ENCODE data around the gene MARCHF10.

MARCHF10 gene

GRCh38 chr17:62751060-62751691 is 56.9 kb downstream of the MARCHF10 start:
- DNase-seq (ENCODE audit: low spot score), result no peak

GRCh38 chr17:62750631-62751051 is 57.5 kb downstream of the MARCHF10 start:
- peak; percentile 70 for DNase-seq (ENCODE audit: low spot score)

DNA sequence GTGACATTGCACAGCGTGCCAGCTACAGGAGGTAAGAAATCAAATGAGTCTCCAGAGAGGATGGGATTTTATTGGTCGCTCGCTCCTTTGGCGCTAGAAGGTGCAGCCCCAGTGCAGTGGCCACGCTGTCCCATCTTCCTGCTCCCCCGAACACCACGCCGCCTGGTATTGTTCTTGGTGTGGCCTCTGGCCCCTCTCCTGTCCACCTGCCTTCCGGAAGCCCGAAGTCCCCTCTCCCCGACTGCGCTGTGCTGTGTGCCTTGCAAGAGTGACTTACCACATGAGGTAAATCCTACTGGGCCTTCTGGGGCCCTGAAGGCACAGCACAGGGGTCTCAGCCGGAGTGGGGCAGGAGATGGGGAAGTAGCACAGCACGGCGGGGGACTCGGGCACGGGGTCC is 58.2 kb downstream of the MARCHF10 start:
- DNase-seq (ENCODE audit: low spot score), result no peak

- DNase-seq (ENCODE audit: low spot score), result no peak
These were observed 61.2 kb downstream of the MARCHF10 start for GRCh38 chr17:62746941-62747340.

DNA sequence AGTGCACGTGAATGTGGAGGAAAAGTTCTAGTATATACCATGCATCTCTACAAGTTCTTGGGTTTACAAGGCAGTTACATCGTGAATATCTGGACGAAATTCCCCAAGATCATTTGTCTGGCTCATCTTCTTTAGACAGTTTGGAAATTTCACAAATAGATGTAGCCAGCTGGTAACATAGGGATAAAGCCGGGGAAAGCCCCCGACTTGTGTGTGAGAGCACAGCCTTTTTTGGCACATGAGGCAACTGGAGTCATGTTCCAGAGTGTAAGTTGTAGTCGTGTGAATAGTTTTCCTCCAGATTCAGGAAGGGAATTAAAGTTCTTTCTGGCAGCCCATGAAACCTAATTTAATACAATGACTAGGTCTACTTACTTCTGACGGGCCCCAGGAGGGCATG is 62.3 kb downstream of the MARCHF10 start:
- DNase-seq (ENCODE audit: low spot score), result no peak

DNA sequence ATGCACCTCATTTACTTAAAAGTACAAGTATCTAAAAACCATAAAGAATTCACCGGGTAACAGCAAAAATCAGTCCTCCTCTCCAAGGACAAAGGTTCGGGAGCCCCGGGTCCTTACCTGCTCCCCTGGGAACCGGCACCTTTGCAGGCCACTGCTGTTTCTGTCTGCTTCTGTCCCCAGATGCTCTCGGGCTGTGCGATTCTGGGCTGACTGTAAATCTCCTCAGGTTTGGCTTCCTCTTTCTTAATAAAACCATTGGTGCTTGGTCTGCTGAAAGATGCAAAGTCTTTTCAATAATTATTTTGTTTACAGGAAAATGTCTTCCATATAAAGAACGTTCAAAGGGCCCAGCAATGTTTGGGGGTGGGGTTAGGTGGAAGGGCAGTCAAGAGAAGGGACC is 63.9 kb downstream of the MARCHF10 start:
- DNase-seq (ENCODE audit: low spot score), result no peak

DNA sequence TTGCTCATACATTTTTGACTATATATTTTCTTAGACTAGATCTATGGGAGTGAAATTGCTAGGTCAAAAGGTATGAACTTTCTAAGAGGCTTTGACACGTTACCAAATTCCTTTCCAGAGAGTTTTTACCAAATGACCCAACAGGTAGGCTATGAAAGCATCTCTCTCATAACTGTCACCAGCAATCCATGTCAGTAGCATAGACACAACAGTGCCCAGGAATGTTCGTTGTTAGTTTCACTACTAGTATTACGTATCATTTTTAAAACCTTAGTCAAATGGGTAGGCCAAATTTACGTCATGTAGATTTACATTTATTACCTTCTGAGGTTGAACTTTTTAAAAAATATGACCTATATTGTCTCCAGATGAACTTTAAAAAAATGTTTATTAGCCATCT is 66.8 kb downstream of the MARCHF10 start:
- no peak for DNase-seq (ENCODE audit: low spot score)

DNA sequence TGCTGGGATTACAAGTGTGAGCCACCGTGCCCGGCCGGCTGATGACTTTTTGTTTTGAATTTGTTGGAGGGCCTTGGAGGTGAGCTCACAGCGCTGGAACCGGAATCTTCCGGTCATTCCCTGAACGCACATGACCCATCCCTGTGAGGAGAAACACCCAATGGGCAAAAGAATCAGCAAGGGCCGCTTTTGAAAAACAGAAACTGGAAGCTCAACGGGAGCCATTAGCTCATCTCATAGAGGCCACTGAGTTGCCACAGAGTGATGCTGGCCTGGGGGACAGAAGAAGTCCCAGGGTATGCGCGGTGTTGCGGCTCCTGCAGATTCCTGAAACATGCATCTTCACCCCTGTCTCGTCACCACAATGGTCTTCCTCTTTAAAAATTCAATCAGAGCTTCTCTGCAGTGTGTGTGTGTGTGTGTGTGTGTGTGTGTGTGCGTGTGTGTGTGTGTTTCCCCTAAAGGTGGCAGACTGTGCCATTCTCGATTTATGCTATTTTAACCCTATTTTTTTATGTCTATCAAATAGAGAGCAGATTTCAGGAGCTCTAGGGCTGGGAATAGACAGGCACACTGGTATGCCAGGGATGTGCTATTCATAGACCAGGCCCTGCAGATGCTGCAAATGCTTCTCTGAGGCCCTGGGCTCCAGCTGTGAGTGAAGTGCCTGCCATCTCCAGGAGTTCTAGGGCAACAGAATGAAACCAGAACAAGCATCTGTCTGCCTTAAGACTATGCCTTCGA is 68.3 kb downstream of the MARCHF10 start:
- no peak for DNase-seq (ENCODE audit: low spot score)

DNA sequence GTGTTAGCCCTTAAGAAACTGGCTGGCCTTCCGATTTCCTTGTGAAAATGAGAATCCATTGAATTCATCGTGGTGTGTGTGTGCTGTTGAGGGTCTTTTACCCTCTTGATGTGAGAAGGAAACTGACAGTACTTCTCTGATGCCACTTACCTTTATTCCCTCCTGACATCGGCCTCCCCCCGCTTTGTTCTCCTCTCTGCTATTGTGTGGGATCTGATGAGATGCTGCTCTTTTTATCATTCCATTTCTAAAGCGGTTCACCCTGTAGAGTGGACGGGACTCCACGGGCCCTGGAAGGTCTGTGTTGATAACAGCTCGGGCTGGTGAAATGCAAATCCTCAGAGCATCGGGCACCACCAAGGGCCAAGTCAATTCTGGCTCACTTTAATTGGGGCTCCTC is 69.8 kb downstream of the MARCHF10 start:
- no peak for DNase-seq (ENCODE audit: low spot score)

DNA sequence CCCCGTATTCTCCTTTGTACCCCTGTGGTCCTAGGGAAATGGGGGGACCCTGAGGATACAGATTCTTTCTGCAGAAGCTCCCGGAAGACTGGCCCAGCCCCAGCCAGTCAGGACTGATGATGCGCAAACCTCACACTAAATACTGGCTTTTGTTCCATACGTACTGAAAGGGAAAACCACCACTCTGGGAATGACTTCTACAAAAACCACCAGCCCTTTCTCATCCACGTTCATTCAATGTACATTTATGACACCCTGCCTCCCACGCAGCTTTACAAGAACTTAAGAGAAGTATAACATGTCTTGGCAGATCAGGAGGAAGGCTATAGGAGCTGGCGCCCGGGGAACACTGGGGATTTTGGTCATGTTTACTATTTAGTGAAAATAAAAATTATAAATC is 70.6 kb downstream of the MARCHF10 start:
- DNase-seq (ENCODE audit: low spot score), result no peak

GRCh38 chr17:62735044-62735651 is 73.0 kb downstream of the MARCHF10 start:
- DNase-seq (ENCODE audit: low spot score), result no peak

DNA sequence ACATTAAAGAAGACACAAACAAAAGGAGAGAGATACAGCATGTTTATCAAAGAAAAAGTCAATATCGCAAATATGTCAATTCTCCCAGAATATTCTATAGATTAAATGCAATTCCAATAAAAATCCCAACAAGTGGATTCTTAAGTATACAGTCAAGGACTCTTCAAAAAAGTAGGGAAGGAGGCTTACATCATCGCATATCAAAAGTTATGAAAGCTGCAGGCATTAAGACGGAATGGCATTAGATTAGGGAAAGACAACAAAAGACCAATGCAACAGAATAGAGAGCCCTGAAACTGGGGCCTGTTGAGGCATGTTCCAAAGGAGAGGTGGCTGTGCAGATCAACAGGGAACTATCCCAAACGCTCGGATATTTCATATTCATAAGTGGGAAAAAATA is 76.0 kb downstream of the MARCHF10 start:
- DNase-seq (ENCODE audit: low spot score), result no peak

DNA sequence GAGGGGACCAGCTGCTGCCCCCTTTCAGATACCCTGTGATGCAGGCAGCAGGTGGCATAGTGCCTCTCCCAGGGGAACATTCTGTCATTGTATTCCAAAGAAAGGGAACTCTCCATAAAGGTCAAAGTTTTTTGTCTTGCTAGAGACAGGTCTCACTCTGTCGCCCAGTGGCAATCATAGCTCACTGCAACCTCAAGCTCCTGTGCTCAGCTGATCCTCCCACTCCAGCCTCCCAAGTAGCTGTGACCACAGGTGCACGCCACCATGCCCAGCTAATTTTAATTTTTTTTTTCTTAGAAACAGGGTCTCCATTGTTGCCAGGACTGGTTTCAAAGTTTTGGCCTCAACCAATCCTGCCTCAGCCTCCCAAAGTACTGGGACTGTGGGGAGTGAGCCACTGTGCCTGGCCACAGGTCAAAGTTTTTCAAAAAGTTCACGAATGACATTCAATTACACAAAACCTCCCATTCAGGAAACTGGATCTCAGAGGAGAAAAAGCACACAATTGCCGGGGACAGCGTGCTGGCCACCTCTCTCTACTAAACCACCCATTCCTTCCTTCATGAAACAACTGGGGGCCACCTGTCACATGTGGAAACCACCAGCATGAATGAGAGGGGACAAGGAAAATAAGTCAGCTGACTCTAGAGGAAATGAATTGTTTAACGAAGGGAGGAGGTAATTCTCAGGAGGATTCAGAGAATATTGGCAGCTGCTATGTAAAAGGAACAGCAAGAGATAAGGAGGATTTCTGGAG is 80.0 kb downstream of the MARCHF10 start:
- DNase-seq (ENCODE audit: low spot score), result no peak

DNA sequence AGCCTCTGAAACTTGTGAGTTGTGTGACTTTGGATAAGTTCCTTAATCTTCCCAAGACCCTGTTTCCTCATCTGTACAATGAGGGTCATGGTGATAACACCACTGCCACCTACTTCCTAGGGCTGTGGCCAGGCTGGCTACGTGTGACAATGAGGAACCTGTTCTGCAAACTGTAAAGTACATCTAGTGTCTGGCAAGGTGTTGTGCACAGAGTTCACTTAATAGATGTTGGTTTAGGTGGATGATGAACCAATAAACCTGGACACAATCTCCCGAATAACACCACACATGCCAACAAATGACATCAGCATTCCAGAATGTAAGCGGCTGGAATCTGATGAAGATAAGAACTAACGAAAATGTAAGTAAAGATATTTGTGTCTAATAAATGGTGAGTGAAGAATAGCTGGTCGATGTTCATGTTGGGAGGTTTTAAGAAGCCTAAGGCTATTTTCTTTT is 82.3 kb downstream of the MARCHF10 start:
- DNase-seq (ENCODE audit: low spot score), result no peak

DNA sequence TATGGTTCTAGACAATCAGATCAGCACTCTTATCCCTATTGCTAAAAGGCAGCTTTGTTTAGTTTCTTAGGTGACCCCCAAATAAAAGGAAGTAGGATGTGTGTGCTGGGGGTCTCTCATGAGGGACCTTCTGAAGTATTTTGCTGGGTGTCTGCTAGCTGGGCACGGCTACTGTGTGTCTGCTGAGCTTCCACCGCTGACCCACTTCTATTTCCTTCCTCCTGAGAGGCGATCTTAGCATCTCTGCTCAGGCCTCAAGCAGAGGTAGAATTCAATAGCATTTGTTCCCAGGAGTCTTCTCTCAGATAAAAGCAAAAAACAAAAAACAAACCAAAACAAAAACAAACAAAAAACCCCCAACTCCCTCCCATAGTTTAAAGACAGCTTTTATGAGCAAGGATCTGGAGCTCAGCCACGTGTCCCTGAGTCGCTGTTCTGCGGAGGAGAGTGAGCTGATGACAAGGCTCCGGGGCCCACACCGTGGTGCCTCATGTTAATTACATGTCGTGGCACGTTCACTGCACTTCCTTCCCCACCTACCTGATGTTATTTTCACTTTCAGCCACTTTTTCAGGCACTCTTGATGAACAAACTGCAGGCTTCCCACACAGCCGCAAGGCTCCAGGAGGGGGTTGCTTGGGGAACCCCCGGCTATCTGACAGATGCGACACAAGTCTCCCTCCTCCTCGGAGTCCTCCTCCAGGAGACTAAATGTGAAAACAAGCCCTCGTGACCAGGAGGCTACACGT is 83.5 kb downstream of the MARCHF10 start:
- no peak for DNase-seq (ENCODE audit: low spot score)

GRCh38 chr17:62723842-62724241 is 84.3 kb downstream of the MARCHF10 start:
- peak; percentile 28 for DNase-seq (ENCODE audit: low spot score)

- DNase-seq (ENCODE audit: low spot score), result no peak
These were observed 85.5 kb downstream of the MARCHF10 start for GRCh38 chr17:62722625-62723024.

DNA sequence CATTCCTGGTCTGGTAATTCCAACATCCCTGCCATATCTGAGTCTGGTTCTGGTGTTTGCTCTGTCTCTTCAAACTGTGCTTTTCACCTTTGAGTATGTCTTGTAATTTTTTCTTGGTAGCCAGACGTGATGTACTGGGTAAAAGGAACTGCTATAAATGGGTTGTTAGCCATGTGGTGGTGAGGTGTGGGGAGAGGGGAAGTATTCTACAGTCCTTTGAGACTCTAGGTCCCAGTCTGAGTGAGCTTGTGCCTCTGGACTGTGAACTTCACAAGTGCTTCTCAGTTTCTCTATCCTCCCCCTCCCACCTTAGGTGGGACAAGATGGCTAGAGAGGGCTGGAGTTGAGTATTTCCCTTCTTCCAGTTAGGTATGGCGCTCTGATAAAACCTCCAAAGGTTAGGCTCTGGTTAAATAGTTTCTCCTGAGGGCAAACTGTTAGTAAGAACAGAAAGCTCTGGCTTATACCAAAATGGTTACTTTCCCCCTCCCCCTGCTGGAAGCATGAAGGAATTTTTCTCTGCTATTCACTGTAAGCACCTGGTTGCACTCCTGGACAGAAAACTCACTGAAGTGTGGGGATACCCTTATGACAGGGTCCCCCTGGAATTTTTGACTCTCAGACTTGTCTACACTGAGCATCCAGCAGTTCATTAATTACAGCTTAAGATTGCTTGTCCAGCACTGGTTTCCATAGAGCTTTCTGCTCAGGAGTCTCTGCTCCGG is 87.8 kb downstream of the MARCHF10 start:
- peak; percentile 34 for DNase-seq (ENCODE audit: low spot score)

- DNase-seq (ENCODE audit: low spot score), result no peak
These were observed 88.5 kb downstream of the MARCHF10 start for GRCh38 chr17:62719586-62719985.

DNA sequence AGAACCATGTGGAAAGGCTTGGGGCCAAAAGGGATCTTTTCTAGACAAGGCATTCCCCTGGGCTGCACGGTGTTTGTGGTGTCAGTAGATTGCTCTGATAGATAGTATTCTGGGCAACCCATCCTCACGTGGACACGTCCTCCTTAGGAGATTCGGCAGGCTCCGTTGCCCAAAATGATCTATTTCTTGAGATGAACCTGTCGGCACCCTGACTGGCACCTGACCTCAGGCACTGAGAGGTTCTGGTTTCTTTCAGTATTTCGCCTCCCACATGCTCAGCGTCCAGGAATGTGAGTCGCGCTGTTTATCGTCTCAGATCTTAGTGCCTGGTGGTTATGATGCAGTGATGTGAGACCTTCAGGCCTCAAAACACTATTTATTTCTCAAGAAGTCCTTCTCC is 89.7 kb downstream of the MARCHF10 start:
- DNase-seq (ENCODE audit: low spot score), result peak; percentile 14

- peak; percentile 10 for DNase-seq (ENCODE audit: low spot score)
These were observed 90.2 kb downstream of the MARCHF10 start for GRCh38 chr17:62717889-62718288.

Data from D341Med (cell line).